Measurements from ENCODE around the gene FAM187B.
"Not testable (repeated sequence)": the region's sequence is repeated elsewhere in the genome, so short reads cannot be mapped to it uniquely, and the experiment has no call there.

The FAM187B gene

GRCh38 chr19:35231956-35232645, 3.6 kb upstream of the FAM187B start:
- DNase-seq, result no peak

GRCh38 chr19:35229601-35230000, 1.1 kb upstream of the FAM187B start:
- no peak for DNase-seq

GRCh38 chr19:35226748-35227147, 1.8 kb downstream of the FAM187B start:
- DNase-seq, result no peak

GRCh38 chr19:35225951-35226350, 2.6 kb downstream of the FAM187B start:
- no peak for DNase-seq

GRCh38 chr19:35224681-35225571, 3.6 kb downstream of the FAM187B start:
- no peak for DNase-seq

GRCh38 chr19:35223862-35224505, 4.6 kb downstream of the FAM187B start:
- DNase-seq, result no peak

GRCh38 chr19:35223084-35223790, 5.3 kb downstream of the FAM187B start:
- no peak for DNase-seq

GRCh38 chr19:35222373-35223015, 6.0 kb downstream of the FAM187B start:
- DNase-seq, result no peak

- not testable (repeated sequence) for DNase-seq
Observed at GRCh38 chr19:35220973-35221590, 7.5 kb downstream of the FAM187B start.

GRCh38 chr19:35220315-35220921, 8.1 kb downstream of the FAM187B start:
- no peak for DNase-seq

GRCh38 chr19:35219008-35219407, 9.5 kb downstream of the FAM187B start:
- no peak for DNase-seq

- no peak for DNase-seq
Observed at GRCh38 chr19:35217649-35217990, 10.9 kb downstream of the FAM187B start.

GRCh38 chr19:35216833-35217648, 11.5 kb downstream of the FAM187B start:
- no peak for DNase-seq

- DNase-seq, result no peak
Observed at GRCh38 chr19:35216016-35216832, 12.3 kb downstream of the FAM187B start.

- no peak for DNase-seq
Observed at GRCh38 chr19:35214766-35215422, 13.6 kb downstream of the FAM187B start.

- peak; percentile 93 for DNase-seq
Observed at GRCh38 chr19:35213663-35214632, 14.6 kb downstream of the FAM187B start.

GRCh38 chr19:35212241-35212640, 16.3 kb downstream of the FAM187B start:
- DNase-seq, result no peak

Measured in DMS153 (cell line).